MCF 10A (cell line): ENCODE measurements around the gene DCP1A. TPM values are rescaled to one million over a fixed set of nuclear protein-coding genes. Genes with fewer than 3 reads are reported as not detected.
"Not testable (repeated sequence)": the region's sequence is repeated elsewhere in the genome, so short reads cannot be mapped to it uniquely, and the experiment has no call there.

ENCODE experiments used
- BruUV-seq: library from RNA; stranded (reverse); fragments of 400-500 nt; replicated peaks from 2 replicates; lab custom pipeline; 2021; lab: Mats Ljungman, UMichigan
- CTCF ChIA-PET: fragments of 300-600 bp; sonication (Branson Sonifier 250); formaldehyde crosslinking; extraction: SDS; loops from one replicate; lab custom pipeline; 2021; ENCODE audit warnings: antibody characterized with exemption, inconsistent platforms; lab: Yijun Ruan, JAX
- POLR2A ChIA-PET: fragments of 300-600, 350-650 bp; sonication (Branson Sonifier 250); formaldehyde crosslinking; extraction: SDS; loops from one replicate; lab custom pipeline; 2020; ENCODE audit warnings: antibody characterized with exemption, inconsistent platforms; lab: Yijun Ruan, JAX
- DNase-seq: peaks from one replicate; pipeline ENCODE4 v3.0.0-alpha.2; 2018; ENCODE audit not compliant: unreplicated experiment
- H3K27ac Mint-ChIP-seq: one replicate; pipeline ENCODE4 v1.8.0; 2022; ENCODE audit warnings: mild to moderate bottlenecking, low read depth, mixed read lengths; ENCODE audit not compliant: unreplicated experiment
- H3K27me3 Mint-ChIP-seq: one replicate; pipeline ENCODE4 v1.8.0; 2022; ENCODE audit warnings: mixed read lengths; ENCODE audit not compliant: insufficient read depth, unreplicated experiment
- H3K36me3 Mint-ChIP-seq: one replicate; pipeline ENCODE4 v1.8.0; 2022; ENCODE audit warnings: mild to moderate bottlenecking, moderate library complexity, mixed read lengths; ENCODE audit not compliant: insufficient read depth, unreplicated experiment
- H3K4me1 Mint-ChIP-seq: one replicate; pipeline ENCODE4 v1.8.0; 2022; ENCODE audit warnings: mixed read lengths; ENCODE audit not compliant: insufficient read depth, unreplicated experiment
- H3K4me3 Mint-ChIP-seq: one replicate; pipeline ENCODE4 v1.8.0; 2022; ENCODE audit warnings: mild to moderate bottlenecking, moderate library complexity, mixed read lengths; ENCODE audit not compliant: unreplicated experiment
- H3K9me3 Mint-ChIP-seq: one replicate; pipeline ENCODE4 v1.8.0; 2022; ENCODE audit warnings: mixed read lengths; ENCODE audit not compliant: unreplicated experiment
- intact Hi-C: fragments of 100-400 bp; cut with micrococcal nuclease; formaldehyde crosslinking; loops from 2 replicates; pipeline ENCODE4 v1.14.1; 2022
- total RNA-seq: library from RNA; stranded (reverse); gene quantifications from 2 replicates; pipeline ENCODE4 v1.2.3, GENCODE V29; 2022
- TF ChIP-seq, protein P1 (sequence below): fragments of 200-600 bp; IDR thresholded peaks from one replicate; pipeline ENCODE4 v1.8.0; 2022; ENCODE audit warnings: antibody characterized with exemption, mild to moderate bottlenecking; ENCODE audit not compliant: unreplicated experiment

DCP1A gene
- total RNA-seq, 1 experiment from 2014 or later = 22.1 TPM

DNA sequence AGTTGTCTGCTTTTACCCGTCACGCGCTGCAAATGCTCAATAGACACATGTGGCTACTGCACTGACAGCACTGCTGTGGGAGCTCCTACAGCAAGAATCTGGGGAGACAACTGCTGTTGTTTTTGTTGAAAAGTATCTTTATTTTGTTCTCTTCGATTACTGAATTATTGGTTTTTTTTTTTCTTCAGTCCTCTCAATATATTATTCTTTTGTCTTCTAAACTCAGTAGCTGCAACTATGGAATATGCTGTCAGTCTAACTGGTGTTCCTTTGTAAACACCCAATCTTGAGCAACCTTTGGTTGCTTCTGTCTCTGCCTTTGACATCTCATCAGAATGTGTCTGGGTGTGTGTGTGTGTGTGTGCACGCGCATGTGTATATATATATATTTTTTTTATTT, 12.6 kb downstream of the DCP1A start:
- POLR2A ChIA-PET = interaction anchor here (1.0 kb wide), 1 partner anchor 13 kb away, joined by 3 read pairs; the partner anchor contains the start of gene DCP1A
- intact Hi-C loops = no loop called here
- BruUV-seq = no TSS peak
- CTCF ChIA-PET = interaction anchor here (0.6 to 1.6 kb wide), 6 partner anchors 11 to 482 kb away, joined by 3 to 6 read pairs (median 4); no protein-coding TSS in a partner anchor
- Mint-ChIP-seq H3K36me3 (peaks cover 70% of the 10 kb centered on the region), H3K4me3 (no peak overlapping the region), H3K9me3 (no peaks in the 10 kb centered on the region), H3K27ac (no peak overlapping the region), H3K4me1 (no peaks in the 10 kb centered on the region), H3K27me3 (no peaks in the 10 kb centered on the region)
- no peak for DNase-seq
- TF ChIP-seq, protein P1, sequence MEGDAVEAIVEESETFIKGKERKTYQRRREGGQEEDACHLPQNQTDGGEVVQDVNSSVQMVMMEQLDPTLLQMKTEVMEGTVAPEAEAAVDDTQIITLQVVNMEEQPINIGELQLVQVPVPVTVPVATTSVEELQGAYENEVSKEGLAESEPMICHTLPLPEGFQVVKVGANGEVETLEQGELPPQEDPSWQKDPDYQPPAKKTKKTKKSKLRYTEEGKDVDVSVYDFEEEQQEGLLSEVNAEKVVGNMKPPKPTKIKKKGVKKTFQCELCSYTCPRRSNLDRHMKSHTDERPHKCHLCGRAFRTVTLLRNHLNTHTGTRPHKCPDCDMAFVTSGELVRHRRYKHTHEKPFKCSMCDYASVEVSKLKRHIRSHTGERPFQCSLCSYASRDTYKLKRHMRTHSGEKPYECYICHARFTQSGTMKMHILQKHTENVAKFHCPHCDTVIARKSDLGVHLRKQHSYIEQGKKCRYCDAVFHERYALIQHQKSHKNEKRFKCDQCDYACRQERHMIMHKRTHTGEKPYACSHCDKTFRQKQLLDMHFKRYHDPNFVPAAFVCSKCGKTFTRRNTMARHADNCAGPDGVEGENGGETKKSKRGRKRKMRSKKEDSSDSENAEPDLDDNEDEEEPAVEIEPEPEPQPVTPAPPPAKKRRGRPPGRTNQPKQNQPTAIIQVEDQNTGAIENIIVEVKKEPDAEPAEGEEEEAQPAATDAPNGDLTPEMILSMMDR = no peak

DNA sequence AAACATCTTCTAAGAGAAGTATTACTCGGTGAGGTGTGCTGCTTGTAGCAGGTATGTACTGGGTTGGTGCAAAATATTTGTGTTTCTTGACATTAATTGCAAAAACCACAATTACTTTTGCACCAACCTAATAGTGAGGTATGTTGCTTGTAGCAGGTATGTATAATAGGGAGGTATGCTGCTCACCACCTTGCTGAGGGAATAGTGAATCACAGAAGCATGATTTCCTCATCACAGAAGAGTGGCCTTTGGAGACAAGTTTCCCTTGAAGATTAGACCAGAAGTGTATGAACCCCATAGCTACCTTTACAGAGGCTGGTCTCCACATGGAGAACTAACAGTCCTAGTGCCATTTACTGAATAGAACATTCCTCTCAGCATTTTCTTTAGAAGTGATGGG, 15.5 kb downstream of the DCP1A start:
- Mint-ChIP-seq H3K27me3 (no peaks in the 10 kb centered on the region), H3K27ac (no peak overlapping the region), H3K9me3 (no peaks in the 10 kb centered on the region), H3K36me3 (peaks cover 76% of the 10 kb centered on the region), H3K4me3 (no peak overlapping the region), H3K4me1 (no peaks in the 10 kb centered on the region)
- ChIA-PET CTCF (no interaction called here), POLR2A (interaction anchor here (1.2 kb wide), 1 partner anchor 16 kb away, joined by 3 read pairs; the partner anchor contains the start of gene DCP1A)
- TF ChIP-seq, protein P1 = no peak
- DNase-seq = no peak
- no TSS peak for BruUV-seq
- intact Hi-C loops = no loop called here

DNA sequence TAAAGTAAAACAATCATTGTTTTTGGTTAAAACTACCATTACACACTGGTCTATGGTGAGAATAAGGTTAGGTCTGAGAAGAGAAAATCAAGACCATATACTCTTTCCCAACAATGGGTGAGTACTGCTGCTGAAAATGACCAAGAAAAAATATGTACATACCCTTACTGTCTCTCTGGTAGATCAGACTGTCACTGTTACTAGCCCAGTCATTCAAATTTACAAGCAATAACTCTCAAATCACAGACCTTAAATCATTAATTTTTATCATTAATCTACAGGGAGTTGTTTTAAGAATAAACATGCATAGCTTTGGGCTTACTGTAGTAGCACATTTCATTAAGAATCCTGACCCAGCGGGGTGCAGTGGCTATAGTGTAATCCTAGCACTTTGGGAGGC, 17.4 kb downstream of the DCP1A start:
- Mint-ChIP-seq H3K27me3 (no peaks in the 10 kb centered on the region), H3K9me3 (no peaks in the 10 kb centered on the region), H3K27ac (no peak overlapping the region), H3K4me3 (no peak overlapping the region), H3K36me3 (peaks cover 62% of the 10 kb centered on the region), H3K4me1 (no peaks in the 10 kb centered on the region)
- CTCF ChIA-PET = interaction anchor here (0.7 kb wide), 1 partner anchor 1011 kb away, joined by 4 read pairs; no protein-coding TSS in a partner anchor
- TF ChIP-seq, protein P1 = no peak
- DNase-seq = no peak
- POLR2A ChIA-PET = interaction anchor here (0.7 to 1.2 kb wide), 2 partner anchors 17 to 774 kb away, joined by 4 to 15 read pairs; partner anchors contain the start of gene DCP1A
- intact Hi-C loops = no loop called here
- BruUV-seq = no TSS peak

DNA sequence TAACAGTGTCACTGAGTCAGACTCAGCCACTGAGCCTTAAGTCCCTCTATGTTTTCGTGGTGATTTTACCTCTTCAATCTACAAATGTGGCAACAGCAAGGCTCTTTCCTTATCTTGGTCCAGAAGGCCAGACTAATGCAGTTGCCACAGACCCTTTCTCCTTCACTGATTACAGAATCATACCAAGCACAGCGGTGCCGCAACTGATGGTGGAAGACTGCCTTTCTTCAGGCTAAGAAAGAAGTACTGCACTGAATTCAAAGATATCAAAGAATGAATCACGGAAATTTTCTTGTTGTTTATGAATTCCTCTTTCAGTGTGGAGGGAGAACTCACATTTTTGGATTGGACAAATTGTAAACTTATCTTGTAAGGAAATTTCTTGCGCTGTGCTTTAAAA, 18.6 kb downstream of the DCP1A start:
- DNase-seq = no peak
- Mint-ChIP-seq H3K4me1 (no peaks in the 10 kb centered on the region), H3K27me3 (no peaks in the 10 kb centered on the region), H3K9me3 (no peaks in the 10 kb centered on the region), H3K4me3 (no peak overlapping the region), H3K36me3 (peaks cover 53% of the 10 kb centered on the region), H3K27ac (peak overlapping the region; percentile 27)
- no TSS peak for BruUV-seq
- TF ChIP-seq, protein P1 = no peak
- ChIA-PET CTCF (no interaction called here), POLR2A (no interaction called here)
- intact Hi-C loops = no loop called here

DNA sequence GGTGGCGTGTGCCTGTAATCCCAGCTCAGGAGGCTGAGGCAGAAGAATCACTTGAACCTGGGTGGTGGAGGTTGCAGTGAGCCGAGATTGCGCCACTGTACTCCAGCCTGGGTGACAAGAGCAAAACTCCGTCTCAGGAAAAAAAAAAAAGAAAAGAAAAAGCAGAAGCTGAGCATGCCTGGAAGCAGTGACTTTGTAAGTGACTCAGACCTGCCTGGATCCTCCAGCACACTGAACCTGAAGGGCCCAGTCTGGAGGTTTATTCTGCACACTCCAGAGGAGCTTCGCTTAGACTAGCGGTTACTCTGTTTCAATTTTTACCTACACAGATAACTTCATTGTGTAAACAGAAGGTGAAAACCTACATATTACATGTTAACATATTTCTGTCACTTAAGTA, 19.4 kb downstream of the DCP1A start:
- peak; percentile 14 for DNase-seq
- H3K4me3 Mint-ChIP-seq, BruUV-seq, intact Hi-C loops, H3K27me3 Mint-ChIP-seq, H3K9me3 Mint-ChIP-seq, CTCF ChIA-PET, H3K4me1 Mint-ChIP-seq: not testable (repeated sequence)
- Mint-ChIP-seq H3K36me3 (peaks cover 52% of the 10 kb centered on the region), H3K27ac (peak overlapping the region; percentile 27)
- POLR2A ChIA-PET = interaction anchor here (0.7 to 1.1 kb wide), 3 partner anchors 10 to 11 kb away, joined by 3 to 4 read pairs (median 3); no protein-coding TSS in a partner anchor
